Left ventricle myocardium inferior (tissue), 1 donor: ENCODE data around the gene HERC3. TPM values are rescaled to one million over a fixed set of nuclear protein-coding genes. Genes with fewer than 3 reads are reported as not detected.

Source experiments
- DNase-seq: peaks from one replicate; pipeline ENCODE4 v3.0.0-alpha.2; 2020
- H3K27ac ChIP-seq: fragments of 200-600 bp; replicated peaks from 2 replicates; pipeline ENCODE4 v1.8.0; 2021
- H3K27me3 ChIP-seq: fragments of 200-600 bp; 2 replicates; pipeline ENCODE4 v1.8.0; 2021; ENCODE audit warnings: low read depth
- H3K36me3 ChIP-seq: fragments of 200-600 bp; 2 replicates; pipeline ENCODE4 v1.8.0; 2021
- H3K4me1 ChIP-seq: fragments of 200-600 bp; 2 replicates; pipeline ENCODE4 v1.8.0; 2021
- H3K4me3 ChIP-seq: fragments of 200-600 bp; 2 replicates; pipeline ENCODE4 v1.8.0; 2021; ENCODE audit warnings: mild to moderate bottlenecking, moderate library complexity
- H3K9me3 ChIP-seq: fragments of 200-600 bp; replicated peaks from 2 replicates; pipeline ENCODE4 v1.8.0; 2021
- CTCF ChIP-seq: fragments of 200-600 bp; IDR thresholded peaks from 2 replicates; pipeline ENCODE4 v1.8.0; 2021; ENCODE audit warnings: antibody characterized with exemption, mild to moderate bottlenecking, borderline replicate concordance
- intact Hi-C: fragments of 100-400 bp; cut with micrococcal nuclease; formaldehyde crosslinking; loops from one replicate; pipeline ENCODE4 v1.11.0; 2022
- total RNA-seq: library from RNA; stranded (reverse); fragmentation: NEBNext Ultra II Directional; extraction: Animal tissue kit (Norgen Biotek cat#: 25700); gene quantifications from one replicate; pipeline ENCODE4 v1.2.1, GENCODE V29; 2021
- donor health status: DM: no; HTN: yes; CAD: no; lungs with severe emphysema.

HERC3 gene
- total RNA-seq, 1 donor from 2014 or later = 56.8 TPM

- Histone ChIP-seq H3K9me3 (no peaks in the 10 kb centered on the region), H3K27me3 (no peaks in the 10 kb centered on the region), H3K36me3 (peaks cover 26% of the 10 kb centered on the region), H3K4me3 (no peak overlapping the region), H3K27ac (no peak overlapping the region), H3K4me1 (peaks cover 16% of the 10 kb centered on the region)
- TF ChIP-seq CTCF = no peak
- no peak for DNase-seq
- intact Hi-C loops = no loop called here
Measured at GRCh38 chr4:88649716-88650115, 57.4 kb downstream of the HERC3 start.

- Histone ChIP-seq H3K9me3 (no peaks in the 10 kb centered on the region), H3K36me3 (peaks cover 59% of the 10 kb centered on the region), H3K27ac (no peak overlapping the region), H3K4me1 (peaks cover 23% of the 10 kb centered on the region), H3K27me3 (no peaks in the 10 kb centered on the region), H3K4me3 (no peak overlapping the region)
- DNase-seq = no peak
- TF ChIP-seq CTCF = no peak
- intact Hi-C loops = no loop called here
Measured at GRCh38 chr4:88653371-88653946, 61.2 kb downstream of the HERC3 start.

- Histone ChIP-seq H3K9me3 (no peaks in the 10 kb centered on the region), H3K27me3 (no peaks in the 10 kb centered on the region), H3K4me3 (no peak overlapping the region), H3K27ac (no peak overlapping the region), H3K4me1 (peaks cover 17% of the 10 kb centered on the region), H3K36me3 (peaks cover 66% of the 10 kb centered on the region)
- no peak for TF ChIP-seq CTCF
- DNase-seq = no peak
- intact Hi-C loops = loop anchor here (5.0 kb wide), 1 partner anchor 128 kb away; no protein-coding TSS in a partner anchor
Measured at GRCh38 chr4:88655226-88655625, 62.9 kb downstream of the HERC3 start.

GRCh38 chr4:88659055-88659889 is 67.0 kb downstream of the HERC3 start:
- DNase-seq = no peak
- H3K36me3 ChIP-seq = peaks cover 72% of the 10 kb centered on the region

GRCh38 chr4:88659890-88660208 is 67.6 kb downstream of the HERC3 start:
- Histone ChIP-seq H3K36me3 (peaks cover 73% of the 10 kb centered on the region), H3K27me3 (no peaks in the 10 kb centered on the region), H3K4me1 (peaks cover 17% of the 10 kb centered on the region), H3K9me3 (no peaks in the 10 kb centered on the region), H3K27ac (no peak overlapping the region), H3K4me3 (no peak overlapping the region)
- intact Hi-C loops = loop anchor here (5.0 kb wide), 2 partner anchors 123 to 133 kb away; no protein-coding TSS in a partner anchor
- DNase-seq = no peak
- TF ChIP-seq CTCF = no peak

More at GRCh38 chr4:88659055-88659889, 67.0 kb downstream of the HERC3 start:
- intact Hi-C loops = loop anchor here (5.0 kb wide), 1 partner anchor 132 kb away; no protein-coding TSS in a partner anchor
- Histone ChIP-seq H3K4me1 (peaks cover 17% of the 10 kb centered on the region), H3K27me3 (no peaks in the 10 kb centered on the region), H3K27ac (peak overlapping the region; percentile 44), H3K4me3 (no peak overlapping the region), H3K9me3 (no peaks in the 10 kb centered on the region)
- peak; percentile 90 for TF ChIP-seq CTCF
